H9 (cell line): Measurements from ENCODE around the gene TMC6. TPM values are rescaled to one million over a fixed set of nuclear protein-coding genes. Genes with fewer than 3 reads are reported as not detected.

Experiments used
- DNase-seq: peaks from one replicate; pipeline ENCODE4 v3.0.0-alpha.2; 2017
- H2AFZ ChIP-seq: one replicate; pipeline ENCODE4 v1.6.1; 2013; ENCODE audit warnings: mild to moderate bottlenecking, low read length, control low read depth, moderate library complexity
- H2AK5ac ChIP-seq: 2 replicates; pipeline ENCODE4 v1.6.1; 2013; ENCODE audit warnings: low read length, control low read depth, mixed read lengths; ENCODE audit not compliant: insufficient read length
- H2BK120ac ChIP-seq: one replicate; pipeline ENCODE4 v1.6.1; 2013; ENCODE audit warnings: low read depth, mild to moderate bottlenecking, low read length, control low read depth, inconsistent platforms; ENCODE audit not compliant: poor library complexity, severe bottlenecking
- H2BK12ac ChIP-seq: 2 replicates; pipeline ENCODE4 v1.6.1; 2013; ENCODE audit warnings: low read length, control low read depth, mixed read lengths, low read depth; ENCODE audit not compliant: insufficient read length
- H2BK15ac ChIP-seq: 2 replicates; pipeline ENCODE4 v1.6.1; 2013; ENCODE audit warnings: low read depth, low read length, control low read depth
- H2BK20ac ChIP-seq: one replicate; pipeline ENCODE4 v1.6.1; 2013; ENCODE audit warnings: low read depth, mild to moderate bottlenecking, low read length, control low read depth, inconsistent platforms; ENCODE audit not compliant: poor library complexity, severe bottlenecking
- H2BK5ac ChIP-seq: 2 replicates; pipeline ENCODE4 v1.6.1; 2013; ENCODE audit warnings: low read length, control low read depth, mixed read lengths; ENCODE audit not compliant: insufficient read length
- H3K14ac ChIP-seq: 2 replicates; pipeline ENCODE4 v1.6.1; 2013; ENCODE audit warnings: low read length, control low read depth; ENCODE audit not compliant: insufficient read depth
- H3K18ac ChIP-seq: 2 replicates; pipeline ENCODE4 v1.6.1; 2013; ENCODE audit warnings: low read depth, mild to moderate bottlenecking, mixed read lengths, low read length, control low read depth; ENCODE audit not compliant: insufficient read length
- H3K23ac ChIP-seq: 2 replicates; pipeline ENCODE4 v1.6.1; 2013; ENCODE audit warnings: low read length, control low read depth, mixed read lengths, low read depth; ENCODE audit not compliant: insufficient read length
- H3K23me2 ChIP-seq: 2 replicates; pipeline ENCODE4 v1.6.1; 2013; ENCODE audit warnings: low read depth, mild to moderate bottlenecking, mixed read lengths, low read length, control low read depth; ENCODE audit not compliant: insufficient read length, poor library complexity, severe bottlenecking
- H3K27ac ChIP-seq: 2 replicates; pipeline ENCODE4 v1.5.1; 2013; ENCODE audit warnings: low read length, control low read depth, mixed read lengths, low read depth; ENCODE audit not compliant: insufficient read length
- H3K27me3 ChIP-seq: 2 replicates; pipeline ENCODE4 v1.6.1; 2013; ENCODE audit warnings: low read length, control low read depth, inconsistent platforms; ENCODE audit not compliant: insufficient read depth
- H3K4ac ChIP-seq: 2 replicates; pipeline ENCODE4 v1.6.1; 2013; ENCODE audit warnings: low read depth, mild to moderate bottlenecking, control low read depth, inconsistent platforms, low read length, moderate library complexity
- H3K4me1 ChIP-seq: 2 replicates; pipeline ENCODE4 v1.6.1; 2013; ENCODE audit warnings: low read length, control low read depth, inconsistent platforms; ENCODE audit not compliant: insufficient read depth
- H3K4me2 ChIP-seq: 2 replicates; pipeline ENCODE4 v1.6.1; 2013; ENCODE audit warnings: low read length, control low read depth, mixed read lengths; ENCODE audit not compliant: insufficient read length, insufficient read depth
- H3K56ac ChIP-seq: 2 replicates; pipeline ENCODE4 v1.6.1; 2013; ENCODE audit warnings: low read depth, mild to moderate bottlenecking, mixed read lengths, low read length, control low read depth; ENCODE audit not compliant: insufficient read length
- H3K79me1 ChIP-seq: 2 replicates; pipeline ENCODE4 v1.6.1; 2013; ENCODE audit warnings: low read depth, mild to moderate bottlenecking, moderate library complexity, low read length, control low read depth, inconsistent platforms; ENCODE audit not compliant: insufficient read depth, poor library complexity, severe bottlenecking
- H3K79me2 ChIP-seq: 2 replicates; pipeline ENCODE4 v1.6.1; 2013; ENCODE audit warnings: low read length, control low read depth, inconsistent platforms; ENCODE audit not compliant: insufficient read depth
- H3K9ac ChIP-seq: 2 replicates; pipeline ENCODE4 v1.6.1; 2013; ENCODE audit warnings: low read length, control low read depth, mixed read lengths; ENCODE audit not compliant: insufficient read length; ENCODE audit errors: extremely low read depth
- H3K9me3 ChIP-seq: one replicate; pipeline ENCODE4 v1.6.1; 2013; ENCODE audit warnings: low read depth, low read length, inconsistent platforms; ENCODE audit not compliant: control insufficient read depth
- H3T11ph ChIP-seq: one replicate; pipeline ENCODE4 v1.6.1; 2013; ENCODE audit warnings: mild to moderate bottlenecking, low read length, control low read depth, inconsistent platforms
- H4K20me1 ChIP-seq: one replicate; pipeline ENCODE4 v1.6.1; 2013; ENCODE audit not compliant: control insufficient read depth, insufficient read length, insufficient read depth
- H4K5ac ChIP-seq: 2 replicates; pipeline ENCODE4 v1.6.1; 2013; ENCODE audit warnings: low read depth, mild to moderate bottlenecking, mixed read lengths, low read length, control low read depth; ENCODE audit not compliant: insufficient read length
- H4K8ac ChIP-seq: replicated peaks from 2 replicates; pipeline ENCODE4 v1.6.1; 2013; ENCODE audit warnings: low read length, control low read depth, mixed read lengths, low read depth; ENCODE audit not compliant: insufficient read length
- H4K91ac ChIP-seq: 2 replicates; pipeline ENCODE4 v1.6.1; 2013; ENCODE audit warnings: low read depth, mild to moderate bottlenecking, moderate library complexity, mixed read lengths, low read length, control low read depth; ENCODE audit not compliant: insufficient read length
- H3K27ac Mint-ChIP-seq, 3 experiments: 2 replicates in 2 of 3; 3 replicates in 1 of 3; pipeline ENCODE4 v1.8.0; 2020 to 2021; ENCODE audit warnings: mixed read lengths in 3 of 3, mild to moderate bottlenecking in 1 of 3, moderate library complexity in 1 of 3
- H3K27me3 Mint-ChIP-seq: 2 replicates; pipeline ENCODE4 v1.8.0; 2021; ENCODE audit warnings: low read depth, mild to moderate bottlenecking, moderate library complexity, mixed read lengths
- H3K36me3 Mint-ChIP-seq, 3 experiments: 2 replicates in 2 of 3; 3 replicates in 1 of 3; pipeline ENCODE4 v1.8.0; 2020 to 2021; ENCODE audit warnings: low read depth in 3 of 3, mixed read lengths in 3 of 3; ENCODE audit not compliant: insufficient read depth in 1 of 3
- H3K4me1 Mint-ChIP-seq, 2 experiments: 2 replicates each; pipeline ENCODE4 v1.8.0; 2020; ENCODE audit warnings: mixed read lengths in 2 of 2
- H3K4me3 Mint-ChIP-seq, 2 experiments: 2 replicates in 1 of 2; 3 replicates in 1 of 2; pipeline ENCODE4 v1.8.0; 2020 to 2021; ENCODE audit warnings: mild to moderate bottlenecking in 2 of 2, mixed read lengths in 2 of 2, moderate library complexity in 1 of 2
- H3K9me3 Mint-ChIP-seq, 2 experiments: 2 replicates in 1 of 2; 3 replicates in 1 of 2; pipeline ENCODE4 v1.8.0; 2020; ENCODE audit warnings: mild to moderate bottlenecking in 2 of 2, mixed read lengths in 2 of 2, moderate library complexity in 1 of 2
- CTCF ChIP-seq: fragments of 200-600 bp; sonication (generic); conservative IDR thresholded peaks from 3 replicates; pipeline ENCODE4 v1.8.0; 2021; ENCODE audit warnings: antibody characterized with exemption, mild to moderate bottlenecking
- WGBS: extraction: QIAGEN DNeasy Blood & Tissue Kit; methylation state at CpG from one replicate; pipeline ENCODE4 v1.1.7; 2013; ENCODE audit warnings: missing lambda C conversion rate, low lambda C conversion rate, mixed read lengths; ENCODE audit not compliant: insufficient read length; ENCODE audit errors: extremely low coverage; 5-methylcytosine and 5-hydroxymethylcytosine counted together
- total RNA-seq: library from RNA; stranded (reverse); gene quantifications from 2 replicates; pipeline ENCODE4 v1.2.1, GENCODE V29; 2021

The TMC6 gene
- total RNA-seq, 1 experiment from 2014 or later: 86.8 TPM

GRCh38 chr17:78072961-78073360, 55.6 kb downstream of the TMC6 start:
- no peak overlapping the region for H2BK20ac ChIP-seq
- no CpG with 5 or more reads among the region's 3 CpGs for WGBS
- H3K27ac ChIP-seq: no peak overlapping the region
- H4K91ac ChIP-seq: no peak overlapping the region
- no peak overlapping the region for H3K56ac ChIP-seq
- H2BK120ac ChIP-seq: no peak overlapping the region
- H3K4me2 ChIP-seq: no peak overlapping the region
- no peaks in the 10 kb centered on the region for H3K79me2 ChIP-seq
- no peaks in the 10 kb centered on the region for H3K27me3 ChIP-seq
- no peaks in the 10 kb centered on the region for H3K79me1 ChIP-seq
- H3K23ac ChIP-seq: no peak overlapping the region
- H2AK5ac ChIP-seq: no peak overlapping the region
- H3K9me3 ChIP-seq: no peaks in the 10 kb centered on the region
- DNase-seq: no peak
- no peak overlapping the region for H2BK15ac ChIP-seq
- Mint-ChIP-seq H3K4me1 (no peaks in the 10 kb centered on the region), H3K9me3 (no peaks in the 10 kb centered on the region), H3K27me3 (no peaks in the 10 kb centered on the region), H3K36me3 (peaks cover 47 to 75% (median 68%) of the 10 kb centered on the region in 3 experiments; a peak in 6 of 7 replicates), H3K4me3 (no peak overlapping the region), H3K27ac (no peak overlapping the region)
- H3K9ac ChIP-seq: no peak overlapping the region
- no peak overlapping the region for H4K8ac ChIP-seq
- H2BK5ac ChIP-seq: no peak overlapping the region
- no peak overlapping the region for H2BK12ac ChIP-seq
- H2AFZ ChIP-seq: no peak overlapping the region
- H3K14ac ChIP-seq: no peak overlapping the region
- H3K4ac ChIP-seq: no peak overlapping the region
- no peak overlapping the region for H3K18ac ChIP-seq
- H4K20me1 ChIP-seq: no peaks in the 10 kb centered on the region
- no peak overlapping the region for H3T11ph ChIP-seq
- no peak for TF ChIP-seq CTCF
- H3K23me2 ChIP-seq: no peaks in the 10 kb centered on the region
- no peak overlapping the region for H4K5ac ChIP-seq
- H3K4me1 ChIP-seq: no peaks in the 10 kb centered on the region
